Frontal cortex (tissue), 1 donor: Measurements from ENCODE around the gene PRKAG1. TPM values are rescaled to one million over a fixed set of nuclear protein-coding genes. Genes with fewer than 3 reads are reported as not detected.

Experiments
- small RNA-seq: library from RNA; depleted of rRNA; stranded (forward); fragments of <200 nt; gene quantifications from one replicate; pipeline ENCODE3, GENCODE V24; 2014
- total RNA-seq: library from RNA; depleted of rRNA; stranded (reverse); fragments of >200 nt; gene quantifications from one replicate; pipeline ENCODE4 v1.2.3, GENCODE V29; 2014

PRKAG1 gene
- total RNA-seq, 1 donor from 2014 or later, result 29.3 TPM

Small RNA genes lying within 50 kb of the gene (small RNA-seq; reads per million reads assigned to genes)
- not detected for gene RNU6-940P

Other genes with a start within 250 kb of the PRKAG1 start
- gene ADCY6, start 229.7 kb downstream of the PRKAG1 start, total RNA-seq, result 25.7 TPM
- gene CACNB3, start 200.3 kb downstream of the PRKAG1 start, total RNA-seq, result 41.6 TPM
- 55.8 TPM for gene DDX23, start 166.6 kb downstream of the PRKAG1 start, total RNA-seq
- 24.9 TPM for gene RND1, start 152.9 kb downstream of the PRKAG1 start, total RNA-seq
- gene FKBP11, start 93.3 kb downstream of the PRKAG1 start, total RNA-seq, result 3.3 TPM
- gene ARF3, start 61.3 kb downstream of the PRKAG1 start, total RNA-seq, result 67.7 TPM
- 3.7 TPM for gene WNT10B, start 47.0 kb downstream of the PRKAG1 start, total RNA-seq
- not detected for gene WNT1, start 40.5 kb downstream of the PRKAG1 start, total RNA-seq
- 14.7 TPM for gene DDN, start 19.4 kb downstream of the PRKAG1 start, total RNA-seq
- 14.7 TPM for gene KMT2D, start 42.0 kb upstream of the PRKAG1 start, total RNA-seq
- gene RHEBL1, start 51.2 kb upstream of the PRKAG1 start, total RNA-seq, result 1.2 TPM
- 0.41 TPM for gene DHH, start 76.0 kb upstream of the PRKAG1 start, total RNA-seq
- gene LMBR1L, start 92.1 kb upstream of the PRKAG1 start, total RNA-seq, result 83.6 TPM
- 1,528 TPM for gene TUBA1B, start 112.6 kb upstream of the PRKAG1 start, total RNA-seq
- 15,800 TPM for gene TUBA1A, start 170.3 kb upstream of the PRKAG1 start, total RNA-seq
- gene TUBA1C, start 246.3 kb upstream of the PRKAG1 start, total RNA-seq, result 55.0 TPM